ENCODE measurements around the gene CDC42SE2. TPM values are rescaled to one million over a fixed set of nuclear protein-coding genes. Genes with fewer than 3 reads are reported as not detected.
A peak's percentile ranks its signal among the peaks of the same experiment; 100 is the strongest.
"Not testable (repeated sequence)": the region's sequence is repeated elsewhere in the genome, so short reads cannot be mapped to it uniquely, and the experiment has no call there.

The CDC42SE2 gene
- polyA plus RNA-seq, 3 donors: 34.4 to 135 (median 92.6) TPM

- TF ChIP-seq CTCF (IDR thresholded peaks at IDR 0.05): no peak
- peak overlapping the region; percentile 60 for H3K4me2 ChIP-seq (replicated peaks; ENCODE audit: extremely low read depth, low read length, poor library complexity, severe bottlenecking)
- peak overlapping the region; percentile 87 to 91 for H3K27ac ChIP-seq (ENCODE audit: low read depth in 1 of 2, low read length in 2 of 2)
- H3K9ac ChIP-seq (ENCODE audit: insufficient read depth, low read length, poor library complexity, severe bottlenecking): peak overlapping the region; percentile 38
- H2AFZ ChIP-seq (ENCODE audit: insufficient read depth, low read depth, low read length, poor library complexity, severe bottlenecking): no peak overlapping the region
- H3K4me1 Mint-ChIP-seq: peaks cover 72% of the 10 kb centered on the region
- intact Hi-C loops (cut with micrococcal nuclease): loop anchor here (5.0 to 10.0 kb wide), 4 partner anchors 35 to 88 kb away; partner anchors contain the start of genes HINT1 (in 1 of the 2) and LYRM7 (in 1 of the 2)
- H3K4me3 ChIP-seq (replicated peaks in 1 of 3; ENCODE audit: low read depth in 2 of 3, low read length in 3 of 3): peak overlapping the region in 2 of 3 experiments; percentile 29 to 51
- no peaks in the 10 kb centered on the region for H3K36me3 ChIP-seq (replicated peaks in 1 of 2; ENCODE audit: control insufficient read depth in 1 of 2, insufficient read depth in 2 of 2, low read length in 2 of 2)
- no peaks in the 10 kb centered on the region for H3K9me3 ChIP-seq (replicated peaks in 1 of 2; ENCODE audit: control insufficient read depth in 1 of 2, insufficient read depth in 1 of 2, low read length in 2 of 2)
- peaks cover 67 to 72% of the 10 kb centered on the region in 2 donors for H3K4me1 ChIP-seq (ENCODE audit: control insufficient read depth in 1 of 2, insufficient read depth in 2 of 2, low read length in 2 of 2)
- H3K79me2 ChIP-seq (ENCODE audit: insufficient read depth, low read length): peaks cover 12% of the 10 kb centered on the region
- H3K27me3 ChIP-seq (ENCODE audit: control insufficient read depth in 2 of 2, insufficient read depth in 2 of 2, low read length in 2 of 2): no peaks in the 10 kb centered on the region
- DNase-seq: peak; percentile 91 to 94 (median 94)
- H4K20me1 ChIP-seq (ENCODE audit: insufficient read depth, low read length): no peaks in the 10 kb centered on the region
- peak overlapping the region; percentile 82 to 96 (median 92) for H3K27ac Mint-ChIP-seq
- peak overlapping the region; percentile 20 to 86 for H3K4me3 Mint-ChIP-seq
- no peaks in the 10 kb centered on the region for H3K36me3 Mint-ChIP-seq
- peaks cover 0 to 5% (median 0%) of the 10 kb centered on the region in 3 donors for H3K27me3 Mint-ChIP-seq (ENCODE audit: low read depth in 3 of 3)
- WGBS (ENCODE audit: insufficient coverage): 0% methylated on average over 4 of the region's 6 CpGs
- H3K9me3 Mint-ChIP-seq: peaks cover 0 to 2% (median 0%) of the 10 kb centered on the region in 7 donors
Measured at GRCh38 chr5:131252824-131253171, 11.1 kb upstream of the CDC42SE2 start.

- not testable (repeated sequence) for H3K9me3 ChIP-seq (replicated peaks in 1 of 2; ENCODE audit: control insufficient read depth in 1 of 2, insufficient read depth in 1 of 2, low read length in 2 of 2); H4K20me1 ChIP-seq (ENCODE audit: insufficient read depth, low read length); H3K9ac ChIP-seq (ENCODE audit: insufficient read depth, low read length, poor library complexity, severe bottlenecking); H3K27me3 ChIP-seq (ENCODE audit: control insufficient read depth in 2 of 2, insufficient read depth in 2 of 2, low read length in 2 of 2); H2AFZ ChIP-seq (ENCODE audit: insufficient read depth, low read depth, low read length, poor library complexity, severe bottlenecking); H3K27me3 Mint-ChIP-seq (ENCODE audit: low read depth in 3 of 3); DNase-seq; H3K36me3 Mint-ChIP-seq; H3K9me3 Mint-ChIP-seq; H3K36me3 ChIP-seq (replicated peaks in 1 of 2; ENCODE audit: control insufficient read depth in 1 of 2, insufficient read depth in 2 of 2, low read length in 2 of 2); H3K4me2 ChIP-seq (replicated peaks; ENCODE audit: extremely low read depth, low read length, poor library complexity, severe bottlenecking); H3K4me3 Mint-ChIP-seq
- Histone ChIP-seq H3K4me1 (ENCODE audit: control insufficient read depth in 1 of 2, insufficient read depth in 2 of 2, low read length in 2 of 2) (peaks cover 77 to 84% of the 10 kb centered on the region in 2 donors), H3K4me3 (replicated peaks in 1 of 3; ENCODE audit: low read depth in 2 of 3, low read length in 3 of 3) (peak overlapping the region in 1 of 3 experiments; percentile 51), H3K79me2 (ENCODE audit: insufficient read depth, low read length) (peaks cover 12% of the 10 kb centered on the region), H3K27ac (ENCODE audit: low read depth in 1 of 2, low read length in 2 of 2) (peak overlapping the region; percentile 87 to 91)
- H3K4me1 Mint-ChIP-seq: peaks cover 81% of the 10 kb centered on the region
- peak overlapping the region; percentile 52 to 96 (median 80) for H3K27ac Mint-ChIP-seq
- intact Hi-C loops (cut with micrococcal nuclease): loop anchor here (5.0 to 10.0 kb wide), 4 partner anchors 33 to 89 kb away; partner anchors contain the start of genes HINT1 (in 1 of the 2) and LYRM7 (in 1 of the 2)
- WGBS (ENCODE audit: insufficient coverage): 80% methylated on average over 1 of the region's 10 CpGs
Measured at GRCh38 chr5:131254025-131254424, 9.8 kb upstream of the CDC42SE2 start.
